Brain microvascular endothelial cell (primary cell): ENCODE data around the gene CD3E.

Experiments
- DNase-seq: peaks from one replicate; pipeline ENCODE4 v3.0.0-alpha.2; 2020
- H3K27ac ChIP-seq: fragments of 250-450 bp; sonication (Bioruptor Pico); 2 replicates; pipeline ENCODE4 v1.5.1; 2020; ENCODE audit warnings: mild to moderate bottlenecking, moderate library complexity
- H3K27me3 ChIP-seq: fragments of 250-450 bp; sonication (Bioruptor Pico); replicated peaks from 2 replicates; pipeline ENCODE4 v1.5.1; 2020; ENCODE audit warnings: mild to moderate bottlenecking
- H3K36me3 ChIP-seq: fragments of 250-450 bp; sonication (Bioruptor Pico); replicated peaks from 2 replicates; pipeline ENCODE4 v1.5.1; 2020; ENCODE audit warnings: mild to moderate bottlenecking
- H3K4me3 ChIP-seq: 2 replicates; pipeline ENCODE4 v1.5.1; 2011; ENCODE audit warnings: low read depth, mild to moderate bottlenecking, control low read depth, low read length, moderate library complexity
- CTCF ChIP-seq: IDR thresholded peaks from 2 replicates; pipeline ENCODE4 v1.5.1; 2011; ENCODE audit warnings: low read depth, mild to moderate bottlenecking, moderate library complexity, low read length, control low read depth, inconsistent platforms; ENCODE audit errors: missing control alignments
- in situ Hi-C: cut with HindIII; loops from 2 replicates; pipeline ENCODE4 v1.10.0; 2017; ENCODE audit warnings: low sequenced_read_pairs, low pct_ligation_motif_present

Gene CD3E

GRCh38 chr11:118291477-118292135 lies 12.9 kb upstream of the CD3E start:
- Histone ChIP-seq H3K4me3 (no peak overlapping the region), H3K36me3 (no peaks in the 10 kb centered on the region), H3K27ac (no peak overlapping the region), H3K27me3 (no peaks in the 10 kb centered on the region)
- no peak for TF ChIP-seq CTCF
- DNase-seq: no peak
- in situ Hi-C loops: no loop called here

GRCh38 chr11:118294053-118294452 lies 10.5 kb upstream of the CD3E start:
- Histone ChIP-seq H3K27ac (no peak overlapping the region), H3K27me3 (no peaks in the 10 kb centered on the region), H3K4me3 (no peak overlapping the region), H3K36me3 (no peaks in the 10 kb centered on the region)
- in situ Hi-C loops: no loop called here
- TF ChIP-seq CTCF: no peak
- DNase-seq: no peak

- TF ChIP-seq CTCF: no peak
These were observed 9.3 kb upstream of the CD3E start for GRCh38 chr11:118295199-118295598.

GRCh38 chr11:118295815-118296454 lies 8.6 kb upstream of the CD3E start:
- TF ChIP-seq CTCF: peak; percentile 73
- Histone ChIP-seq H3K27ac (no peak overlapping the region), H3K27me3 (no peaks in the 10 kb centered on the region), H3K36me3 (no peaks in the 10 kb centered on the region), H3K4me3 (no peak overlapping the region)
- peak; percentile 26 for DNase-seq
- in situ Hi-C loops: no loop called here

More at GRCh38 chr11:118295199-118295598, 9.3 kb upstream of the CD3E start:
- in situ Hi-C loops: no loop called here
- H3K4me3 ChIP-seq: no peak overlapping the region
- H3K27me3 ChIP-seq: no peaks in the 10 kb centered on the region
- H3K36me3 ChIP-seq: no peaks in the 10 kb centered on the region
- DNase-seq: no peak
- H3K27ac ChIP-seq: no peak overlapping the region

- TF ChIP-seq CTCF: no peak
- H3K4me3 ChIP-seq: no peak overlapping the region
- no peaks in the 10 kb centered on the region for H3K27me3 ChIP-seq
- no peak overlapping the region for H3K27ac ChIP-seq
- H3K36me3 ChIP-seq: no peaks in the 10 kb centered on the region
- DNase-seq: no peak
- in situ Hi-C loops: no loop called here
These were observed 2.8 kb upstream of the CD3E start for GRCh38 chr11:118301600-118302195.
